NB4 (cell line): ENCODE data around the gene MAOB.

ENCODE experiments used
- POLR2A ChIP-seq: IDR thresholded peaks from 2 replicates; pipeline ENCODE4 v1.6.1; 2011; ENCODE audit warnings: mild to moderate bottlenecking; ENCODE audit not compliant: insufficient read length; ENCODE audit errors: extremely low read depth
- TF ChIP-seq, protein P1 (sequence below): IDR thresholded peaks from one replicate; pipeline ENCODE4 v1.5.1; 2012; ENCODE audit warnings: low read depth, low read length
- TF ChIP-seq, protein P2 (sequence below): IDR thresholded peaks from 2 replicates; pipeline ENCODE4 v1.6.1; 2011; ENCODE audit warnings: low read depth, low read length

DNA sequence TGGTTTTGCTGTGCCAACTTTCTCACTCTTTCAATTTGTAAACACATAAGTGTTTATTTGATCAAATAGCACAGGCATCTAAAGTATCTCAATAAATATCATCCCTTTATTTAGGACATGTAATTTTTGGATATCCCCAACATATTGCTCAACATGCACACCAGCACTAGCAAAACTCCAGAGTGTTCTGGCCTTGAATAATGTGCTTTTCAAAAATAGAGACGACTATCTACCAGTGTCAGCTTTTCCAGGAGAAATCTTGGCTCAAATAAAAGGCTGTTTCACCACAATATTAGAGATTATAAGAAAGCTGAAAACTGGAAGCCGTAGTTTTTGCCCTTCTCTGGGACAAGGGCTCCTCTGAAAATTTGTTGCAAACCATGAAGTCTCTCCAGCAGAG, 67.0 kb downstream of the MAOB start:
- TF ChIP-seq, protein P1, sequence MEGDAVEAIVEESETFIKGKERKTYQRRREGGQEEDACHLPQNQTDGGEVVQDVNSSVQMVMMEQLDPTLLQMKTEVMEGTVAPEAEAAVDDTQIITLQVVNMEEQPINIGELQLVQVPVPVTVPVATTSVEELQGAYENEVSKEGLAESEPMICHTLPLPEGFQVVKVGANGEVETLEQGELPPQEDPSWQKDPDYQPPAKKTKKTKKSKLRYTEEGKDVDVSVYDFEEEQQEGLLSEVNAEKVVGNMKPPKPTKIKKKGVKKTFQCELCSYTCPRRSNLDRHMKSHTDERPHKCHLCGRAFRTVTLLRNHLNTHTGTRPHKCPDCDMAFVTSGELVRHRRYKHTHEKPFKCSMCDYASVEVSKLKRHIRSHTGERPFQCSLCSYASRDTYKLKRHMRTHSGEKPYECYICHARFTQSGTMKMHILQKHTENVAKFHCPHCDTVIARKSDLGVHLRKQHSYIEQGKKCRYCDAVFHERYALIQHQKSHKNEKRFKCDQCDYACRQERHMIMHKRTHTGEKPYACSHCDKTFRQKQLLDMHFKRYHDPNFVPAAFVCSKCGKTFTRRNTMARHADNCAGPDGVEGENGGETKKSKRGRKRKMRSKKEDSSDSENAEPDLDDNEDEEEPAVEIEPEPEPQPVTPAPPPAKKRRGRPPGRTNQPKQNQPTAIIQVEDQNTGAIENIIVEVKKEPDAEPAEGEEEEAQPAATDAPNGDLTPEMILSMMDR = no peak
- TF ChIP-seq, protein P2, sequence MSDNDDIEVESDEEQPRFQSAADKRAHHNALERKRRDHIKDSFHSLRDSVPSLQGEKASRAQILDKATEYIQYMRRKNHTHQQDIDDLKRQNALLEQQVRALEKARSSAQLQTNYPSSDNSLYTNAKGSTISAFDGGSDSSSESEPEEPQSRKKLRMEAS = no peak
- TF ChIP-seq POLR2A = no peak
